HAP-1 (cell line): ENCODE results near the gene TPPP3.
A peak's percentile ranks its signal among the peaks of the same experiment; 100 is the strongest.
"Not testable (repeated sequence)": the region's sequence is repeated elsewhere in the genome, so short reads cannot be mapped to it uniquely, and the experiment has no call there.

ENCODE experiments used
- DNase-seq, 2 experiments: peaks; one replicate each; pipeline ENCODE4 v3.0.0-alpha.2; 2016 to 2020; ENCODE audit warnings: low spot score in 2 of 2
- H3K27me3 ChIP-seq: fragments of 250-450 bp; sonication (Bioruptor Pico); 2 replicates; pipeline ENCODE4 v1.5.1; 2020; ENCODE audit warnings: low read depth, mild to moderate bottlenecking, moderate library complexity
- H3K36me3 ChIP-seq: fragments of 250-450 bp; sonication (Bioruptor Pico); replicated peaks from 2 replicates; pipeline ENCODE4 v1.5.1; 2020; ENCODE audit warnings: mild to moderate bottlenecking
- H3K4me1 ChIP-seq: fragments of 250-450 bp; sonication (Bioruptor Pico); 2 replicates; pipeline ENCODE4 v1.5.1; 2020; ENCODE audit warnings: mild to moderate bottlenecking
- H3K4me3 ChIP-seq: fragments of 250-450 bp; sonication (Bioruptor Pico); 2 replicates; pipeline ENCODE4 v1.5.1; 2020; ENCODE audit warnings: mild to moderate bottlenecking, moderate library complexity
- H3K9me3 ChIP-seq: fragments of 250-450 bp; sonication (Bioruptor Pico); 2 replicates; pipeline ENCODE4 v1.5.1; 2020; ENCODE audit warnings: mild to moderate bottlenecking, moderate library complexity
- in situ Hi-C: fragments of 300-500 bp; cut with MboI; formaldehyde crosslinking; loops from 3 replicates; pipeline ENCODE4 v1.14.3; 2020; ENCODE audit warnings: low sequenced_read_pairs, inconsistent platforms, mixed read lengths

The TPPP3 gene

DNA sequence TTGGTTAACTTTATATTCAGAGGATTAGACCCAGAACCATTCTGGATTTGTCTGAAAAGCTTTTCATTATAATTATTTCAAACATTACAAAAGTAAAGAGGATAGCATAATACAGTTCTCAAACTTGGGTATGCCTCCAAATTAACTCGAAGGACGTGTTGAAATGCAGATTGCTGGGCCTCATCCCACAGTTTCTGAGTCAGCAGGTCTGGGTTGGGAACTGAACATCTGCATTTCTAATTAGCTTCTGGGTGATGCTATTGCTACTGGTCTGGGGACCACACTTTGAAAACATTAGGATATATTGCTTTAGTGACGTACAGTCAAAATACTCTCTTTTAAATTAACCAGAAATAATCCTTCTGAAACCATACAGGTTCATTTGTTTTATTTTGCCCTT, 10.0 kb downstream of the TPPP3 start:
- Histone ChIP-seq H3K9me3 (no peaks in the 10 kb centered on the region), H3K4me3 (no peak overlapping the region), H3K27me3 (0 out of 2 replicates have a peak, but pooled peaks cover 3% of the 10 kb centered on the region), H3K36me3 (no peaks in the 10 kb centered on the region), H3K4me1 (no peaks in the 10 kb centered on the region)
- in situ Hi-C loops: no loop called here
- DNase-seq: no peak

DNA sequence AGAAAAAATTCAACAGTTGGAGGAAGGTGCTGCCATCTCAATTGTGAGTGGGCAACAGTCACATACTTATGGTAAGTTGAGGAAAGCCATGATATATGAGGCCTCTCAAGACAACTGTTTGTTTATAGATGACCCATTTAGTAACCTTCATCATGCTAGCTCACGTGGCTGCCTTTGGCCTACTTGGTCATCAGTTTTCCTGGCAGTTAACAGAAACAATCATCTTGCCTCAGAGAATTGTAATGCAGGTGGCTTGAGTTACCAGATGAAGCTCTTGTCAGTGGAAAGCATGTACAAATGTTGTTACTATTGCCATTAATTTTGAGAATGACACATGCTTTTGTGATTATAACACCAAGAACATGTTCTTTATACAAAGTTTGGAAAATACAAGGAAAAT, 14.7 kb downstream of the TPPP3 start:
- in situ Hi-C loops: no loop called here
- Histone ChIP-seq H3K4me1 (no peaks in the 10 kb centered on the region), H3K36me3 (no peaks in the 10 kb centered on the region), H3K9me3 (no peaks in the 10 kb centered on the region), H3K4me3 (no peak overlapping the region), H3K27me3 (0 out of 2 replicates have a peak, but pooled peaks cover 5% of the 10 kb centered on the region)
- DNase-seq: no peak

DNA sequence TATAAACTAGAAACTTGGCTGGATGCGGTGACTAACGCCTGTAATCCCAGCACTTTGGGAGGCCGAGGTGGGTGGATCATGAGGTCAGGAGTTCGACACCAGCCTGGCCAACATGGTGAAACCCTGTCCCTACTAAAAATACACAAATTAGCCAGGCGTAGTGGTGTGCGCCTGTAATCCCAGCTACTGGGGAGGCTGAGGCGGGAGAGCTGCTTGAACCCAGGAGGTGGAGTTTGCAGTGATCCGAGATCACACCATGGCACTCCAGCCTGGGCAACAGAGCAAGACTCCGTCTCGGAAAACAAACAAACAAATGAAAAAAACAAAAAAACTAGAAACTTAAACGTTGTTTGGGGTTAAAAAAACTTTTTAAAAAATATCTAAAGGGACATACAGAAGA, 17.3 kb downstream of the TPPP3 start:
- H3K9me3 ChIP-seq, H3K4me3 ChIP-seq, H3K36me3 ChIP-seq, H3K4me1 ChIP-seq, H3K27me3 ChIP-seq, in situ Hi-C loops, DNase-seq: not testable (repeated sequence)

DNA sequence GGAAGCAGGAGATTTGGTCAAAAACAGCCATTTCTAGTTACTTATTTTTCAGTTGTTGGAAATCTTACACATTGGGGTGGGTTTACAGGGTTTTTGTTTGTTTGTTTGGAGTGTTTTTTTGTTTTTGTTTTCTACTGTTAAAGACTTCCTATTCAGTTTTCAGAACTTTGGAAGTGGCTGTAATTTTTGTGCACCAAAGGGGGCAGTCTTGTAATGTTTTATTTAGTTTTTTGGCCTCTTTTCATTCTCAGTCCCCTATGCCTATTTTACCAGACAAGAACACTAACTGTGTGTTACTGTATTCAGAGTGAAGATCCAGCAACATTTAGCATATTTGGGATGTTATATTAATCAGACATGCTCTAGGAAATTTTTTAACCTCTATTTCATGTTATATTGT, 20.6 kb downstream of the TPPP3 start:
- DNase-seq: no peak

DNA sequence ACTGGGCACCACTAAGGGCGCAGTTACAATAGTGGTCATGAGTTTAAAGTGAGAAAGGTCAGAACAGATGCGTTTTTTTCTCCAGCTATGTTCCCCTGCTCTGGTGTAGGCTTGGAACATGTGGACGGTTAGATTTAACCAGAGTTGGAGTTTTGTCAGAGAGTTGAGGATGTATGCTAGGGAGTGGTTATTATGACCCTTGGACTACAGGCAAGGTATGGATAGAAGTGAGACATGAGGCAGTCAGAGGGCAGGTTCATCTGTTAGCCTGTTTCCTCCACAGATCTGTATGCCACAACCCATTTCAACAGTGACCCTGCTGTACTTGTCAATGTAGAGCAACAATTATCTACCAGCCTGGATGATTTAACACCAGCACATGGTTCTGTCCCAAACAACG, 22.6 kb downstream of the TPPP3 start:
- no peaks in the 10 kb centered on the region for H3K4me1 ChIP-seq
- in situ Hi-C loops: no loop called here
- DNase-seq: no peak

More for the DNA sequence above, 20.6 kb downstream of the TPPP3 start:
- Histone ChIP-seq H3K4me1 (no peaks in the 10 kb centered on the region), H3K36me3 (no peaks in the 10 kb centered on the region), H3K27me3 (peaks cover 10% of the 10 kb centered on the region; the same call in 1 of the 2 replicates), H3K4me3 (no peak overlapping the region), H3K9me3 (no peaks in the 10 kb centered on the region; the same call in 1 of the 2 replicates)
- in situ Hi-C loops: no loop called here

DNA sequence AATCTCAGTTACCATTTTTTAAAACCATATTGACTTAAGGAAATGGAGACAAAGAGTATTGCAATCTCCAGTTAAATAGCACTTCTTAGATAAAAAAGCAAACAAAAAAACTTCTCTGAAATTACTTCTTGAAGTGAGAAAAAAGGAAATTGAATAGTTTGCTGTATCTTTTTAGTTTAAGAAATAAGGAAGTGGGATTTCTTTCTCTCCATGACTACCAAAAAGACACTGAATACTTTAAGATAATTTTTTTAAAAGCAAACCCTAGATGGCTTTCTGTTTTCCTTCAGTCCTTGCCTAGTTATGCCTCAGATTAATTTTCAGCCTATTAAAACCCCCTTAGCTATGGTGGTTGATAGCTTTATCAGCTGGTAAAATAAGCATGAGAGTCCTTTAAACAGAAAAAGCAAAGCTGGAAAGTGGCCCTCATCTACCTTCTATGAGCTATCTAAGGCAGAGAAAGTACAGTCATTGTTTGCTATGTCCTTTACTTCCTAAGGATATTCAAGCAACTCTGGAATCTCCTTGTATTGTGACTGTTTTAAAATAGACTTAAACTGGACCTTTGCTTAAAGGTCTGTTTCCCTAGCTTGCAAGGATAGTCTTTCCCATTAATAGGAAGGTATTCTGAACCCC, 28.6 kb downstream of the TPPP3 start:
- no peak overlapping the region for H3K4me3 ChIP-seq
- H3K27me3 ChIP-seq: peaks cover 33% of the 10 kb centered on the region
- in situ Hi-C loops: no loop called here
- H3K4me1 ChIP-seq: peaks cover 6% of the 10 kb centered on the region
- no peaks in the 10 kb centered on the region for H3K9me3 ChIP-seq
- no peak for DNase-seq
- H3K36me3 ChIP-seq: no peaks in the 10 kb centered on the region

More for the DNA sequence above, 22.6 kb downstream of the TPPP3 start:
- no peak overlapping the region for H3K4me3 ChIP-seq
- H3K9me3 ChIP-seq: no peaks in the 10 kb centered on the region; the same call in 1 of the 2 replicates
- peaks cover 16% of the 10 kb centered on the region; the same call in 1 of the 2 replicates for H3K27me3 ChIP-seq
- no peaks in the 10 kb centered on the region for H3K36me3 ChIP-seq

GRCh38 chr16:67361038-67361437, 32.3 kb downstream of the TPPP3 start:
- Histone ChIP-seq H3K9me3 (no peaks in the 10 kb centered on the region), H3K27me3 (peaks cover 25% of the 10 kb centered on the region), H3K36me3 (no peaks in the 10 kb centered on the region), H3K4me3 (no peak overlapping the region), H3K4me1 (peaks cover 6% of the 10 kb centered on the region)
- no peak for DNase-seq
- in situ Hi-C loops: no loop called here

DNA sequence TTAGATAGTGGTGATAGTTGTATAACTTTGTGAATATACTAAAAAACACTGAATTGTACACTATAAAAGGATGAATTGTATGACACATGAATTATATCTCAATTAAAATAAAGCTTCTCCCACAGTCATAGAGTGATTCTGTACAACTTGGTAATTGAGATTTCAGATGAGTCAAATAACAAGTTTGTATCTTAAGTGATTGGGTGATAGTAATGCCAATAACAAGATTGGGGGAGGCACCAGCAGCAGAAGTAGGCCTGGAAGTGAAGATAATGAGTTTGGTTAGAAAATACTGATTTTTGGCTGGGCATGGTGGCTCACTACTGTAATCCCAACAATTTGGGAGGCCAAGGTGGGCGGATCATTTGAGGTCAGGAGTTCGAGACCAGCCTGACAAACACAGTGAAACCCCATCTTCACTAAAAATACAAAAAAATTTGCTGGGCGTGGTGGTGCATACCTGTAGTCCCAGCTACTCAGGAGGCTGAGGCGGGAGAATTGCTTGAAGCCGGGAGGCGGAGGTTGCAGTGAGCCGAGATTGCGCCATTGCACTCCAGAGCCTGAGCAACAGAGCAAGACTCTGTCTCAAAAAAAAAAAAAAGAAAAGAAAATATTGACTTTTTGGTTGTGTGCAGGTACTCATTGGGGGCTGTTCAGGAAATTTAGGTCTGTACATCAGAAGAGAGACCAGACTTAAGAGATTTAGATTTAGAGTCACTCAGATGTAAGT, 33.6 kb downstream of the TPPP3 start:
- H3K4me1 ChIP-seq, in situ Hi-C loops, H3K36me3 ChIP-seq, DNase-seq, H3K9me3 ChIP-seq, H3K4me3 ChIP-seq: not testable (repeated sequence)
- H3K27me3 ChIP-seq: peaks cover 16% of the 10 kb centered on the region

- no peak overlapping the region for H3K4me3 ChIP-seq
- no peaks in the 10 kb centered on the region for H3K9me3 ChIP-seq
- H3K27me3 ChIP-seq: peaks cover 9% of the 10 kb centered on the region; the same call in 1 of the 2 replicates
- in situ Hi-C loops: no loop called here
- no peak for DNase-seq
- H3K4me1 ChIP-seq: no peaks in the 10 kb centered on the region
- H3K36me3 ChIP-seq: no peaks in the 10 kb centered on the region
Observed at GRCh38 chr16:67357561-67357960, 35.7 kb downstream of the TPPP3 start.

DNA sequence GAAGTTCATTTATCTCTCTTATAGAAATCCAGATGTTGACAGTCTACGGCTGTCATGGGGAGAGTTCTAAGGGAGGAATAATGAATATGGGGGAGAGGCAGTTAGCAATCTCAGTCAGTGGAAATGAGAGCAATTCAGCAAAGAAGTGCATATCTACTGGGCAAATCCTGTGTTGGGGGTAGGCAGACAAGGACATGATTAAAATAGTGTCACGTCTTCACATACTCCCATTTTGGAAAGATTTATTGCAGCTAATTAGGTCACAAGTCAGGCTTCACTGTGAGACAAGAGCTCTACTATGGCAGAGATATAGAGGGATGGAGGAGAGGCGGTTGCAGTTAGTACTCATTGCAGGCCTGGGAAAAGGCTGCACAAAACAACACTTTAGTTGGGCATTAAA, 36.9 kb downstream of the TPPP3 start:
- in situ Hi-C loops: no loop called here
- H3K4me1 ChIP-seq: no peaks in the 10 kb centered on the region
- no peak overlapping the region for H3K4me3 ChIP-seq
- H3K27me3 ChIP-seq: peaks cover 11% of the 10 kb centered on the region; the same call in 1 of the 2 replicates
- no peaks in the 10 kb centered on the region for H3K36me3 ChIP-seq
- no peaks in the 10 kb centered on the region for H3K9me3 ChIP-seq
- DNase-seq: no peak

DNA sequence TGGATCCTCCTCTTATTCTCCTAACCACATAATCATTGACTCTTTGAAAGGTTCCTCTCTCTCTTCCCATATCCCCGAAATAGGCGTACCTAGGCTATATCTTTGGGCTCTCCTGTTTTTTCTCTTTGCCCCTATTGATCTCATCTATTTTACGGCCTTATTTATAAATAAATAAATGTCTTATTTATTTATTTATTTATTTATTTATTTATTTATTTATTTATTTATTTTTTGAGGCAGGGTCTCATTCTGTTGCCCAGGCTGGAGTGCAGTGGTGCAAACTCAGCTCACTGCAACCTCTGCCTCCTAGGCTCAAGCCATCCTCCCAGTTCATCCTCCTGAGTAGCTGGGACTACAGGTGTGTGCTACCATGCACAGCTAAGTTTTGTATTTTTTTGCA, 40.8 kb downstream of the TPPP3 start:
- in situ Hi-C loops, H3K4me1 ChIP-seq: not testable (repeated sequence)

DNA sequence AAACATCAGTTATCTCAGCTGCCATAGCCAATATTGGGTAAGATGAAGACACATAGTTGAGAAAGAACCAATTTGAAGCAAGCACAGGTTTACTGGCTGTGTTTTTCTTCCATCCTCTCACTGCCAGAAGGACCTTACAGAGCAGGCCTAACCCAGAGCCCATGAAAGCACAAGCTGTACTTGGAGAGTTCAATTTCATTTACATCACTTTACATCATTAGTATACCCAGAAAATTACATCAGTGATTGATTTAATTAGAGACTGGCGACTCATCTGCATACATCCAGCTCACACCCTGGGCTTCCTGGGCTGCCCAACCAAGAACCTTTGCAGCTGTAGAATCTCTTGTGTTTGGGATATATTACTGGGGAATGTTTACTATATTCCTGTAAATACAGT, 43.0 kb downstream of the TPPP3 start:
- DNase-seq: no peak
- in situ Hi-C loops: no loop called here

More for the DNA sequence above, 40.8 kb downstream of the TPPP3 start:
- H3K9me3 ChIP-seq, H3K4me3 ChIP-seq, DNase-seq, H3K36me3 ChIP-seq: not testable (repeated sequence)
- H3K27me3 ChIP-seq: peaks cover 14% of the 10 kb centered on the region; the same call in 1 of the 2 replicates

DNA sequence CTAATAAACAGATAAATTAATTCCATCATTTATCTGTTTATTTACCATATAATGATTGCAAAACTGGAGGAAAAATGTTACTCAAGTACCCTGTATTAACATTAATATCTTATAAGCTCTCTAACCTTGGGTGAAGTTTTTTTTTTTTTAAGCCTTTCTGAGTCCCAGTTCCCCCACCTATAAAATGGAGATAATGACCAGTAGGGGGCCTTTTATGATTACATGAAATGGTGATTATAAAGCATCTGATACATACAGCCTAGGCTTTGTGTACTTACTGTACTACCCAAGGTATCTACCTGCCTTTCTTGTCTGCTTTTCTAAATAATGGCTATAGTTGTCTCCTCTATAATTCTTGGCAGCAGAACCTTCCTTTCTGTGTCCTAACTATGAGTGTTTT, 44.1 kb downstream of the TPPP3 start:
- in situ Hi-C loops: no loop called here
- Histone ChIP-seq H3K4me1 (no peaks in the 10 kb centered on the region), H3K9me3 (no peaks in the 10 kb centered on the region), H3K4me3 (no peak overlapping the region), H3K27me3 (peaks cover 16% of the 10 kb centered on the region; the same call in 1 of the 2 replicates), H3K36me3 (no peaks in the 10 kb centered on the region)
- peak in 1 of 2 experiments; percentile 50 for DNase-seq

More for the DNA sequence above, 43.0 kb downstream of the TPPP3 start:
- peaks cover 16% of the 10 kb centered on the region; the same call in 1 of the 2 replicates for H3K27me3 ChIP-seq
- H3K4me1 ChIP-seq: no peaks in the 10 kb centered on the region
- H3K36me3 ChIP-seq: no peaks in the 10 kb centered on the region
- no peaks in the 10 kb centered on the region for H3K9me3 ChIP-seq
- H3K4me3 ChIP-seq: no peak overlapping the region

GRCh38 chr16:67346341-67346740, 47.0 kb downstream of the TPPP3 start:
- DNase-seq: no peak
- H3K4me1 ChIP-seq: no peaks in the 10 kb centered on the region
- in situ Hi-C loops: no loop called here
- H3K4me3 ChIP-seq: no peak overlapping the region
- H3K9me3 ChIP-seq: no peaks in the 10 kb centered on the region
- no peaks in the 10 kb centered on the region for H3K36me3 ChIP-seq
- peaks cover 7% of the 10 kb centered on the region for H3K27me3 ChIP-seq
